Smooth muscle cell (in vitro differentiated cells): ENCODE data around the gene ADAMTS12. TPM values are rescaled to one million over a fixed set of nuclear protein-coding genes. Genes with fewer than 3 reads are reported as not detected.

Experiments used
- DNase-seq: peaks from one replicate; lab custom pipeline; 2025; ENCODE audit not compliant: unreplicated experiment; lab: John Stamatoyannopoulos, UW
- H2AFZ ChIP-seq: fragments of 200-600 bp; sonication (generic); 2 replicates; pipeline ENCODE4 v1.6.0; 2016; ENCODE audit warnings: antibody characterized with exemption, low read depth, mild to moderate bottlenecking
- H3F3A ChIP-seq: fragments of 200-600 bp; sonication (generic); 2 replicates; pipeline ENCODE4 v1.6.0; 2017; ENCODE audit warnings: antibody characterized with exemption, low read depth
- H3K27ac ChIP-seq: fragments of 200-600 bp; sonication (generic); 2 replicates; pipeline ENCODE4 v1.5.1; 2016; ENCODE audit warnings: low read depth, mild to moderate bottlenecking
- H3K27me3 ChIP-seq: fragments of 200-600 bp; sonication (generic); 2 replicates; pipeline ENCODE4 v1.6.1; 2016; ENCODE audit warnings: low read depth, mild to moderate bottlenecking
- H3K36me3 ChIP-seq: fragments of 200-600 bp; sonication (generic); 2 replicates; pipeline ENCODE4 v1.5.1; 2016; ENCODE audit warnings: low read depth
- H3K4me1 ChIP-seq: fragments of 200-600 bp; sonication (generic); 2 replicates; pipeline ENCODE4 v1.5.1; 2016; ENCODE audit warnings: low read depth
- H3K4me2 ChIP-seq: fragments of 200-600 bp; sonication (generic); 2 replicates; pipeline ENCODE4 v1.6.0; 2016; ENCODE audit warnings: mild to moderate bottlenecking
- H3K4me3 ChIP-seq: fragments of 200-600 bp; sonication (generic); 2 replicates; pipeline ENCODE4 v1.5.1; 2016; ENCODE audit warnings: mild to moderate bottlenecking
- H3K79me2 ChIP-seq: fragments of 200-600 bp; sonication (generic); 2 replicates; pipeline ENCODE4 v1.6.0; 2016; ENCODE audit warnings: low read depth, mild to moderate bottlenecking
- H3K9ac ChIP-seq: fragments of 200-600 bp; sonication (generic); 2 replicates; pipeline ENCODE4 v1.6.0; 2016; ENCODE audit warnings: low read depth
- H3K9me3 ChIP-seq: fragments of 200-600 bp; sonication (generic); replicated peaks from 2 replicates; pipeline ENCODE4 v1.5.1; 2016; ENCODE audit warnings: low read depth
- H4K20me1 ChIP-seq: fragments of 200-600 bp; sonication (generic); 2 replicates; pipeline ENCODE4 v1.6.0; 2016; ENCODE audit warnings: low read depth
- WGBS: methylation state at CpG from one replicate; pipeline ENCODE4 v1.1.7; 2016; ENCODE audit warnings: low lambda C conversion rate; 5-methylcytosine and 5-hydroxymethylcytosine counted together
- polyA plus RNA-seq: library from polyadenylated mRNA; unstranded; fragments of >200 nt; fragmentation: Nextera tagmentation; extraction: Ambion mirVana; gene quantifications from 2 replicates; pipeline ENCODE4 v1.2.1, GENCODE V29; 2016
- total RNA-seq: library from RNA; depleted of rRNA; stranded (reverse); fragments of >200 nt; gene quantifications from 2 replicates; pipeline ENCODE4 v1.2.3, GENCODE V29; 2014
- TF ChIP-seq, protein P1 (sequence below): fragments of 200-600 bp; sonication (generic); IDR thresholded peaks from 2 replicates; pipeline ENCODE4 v1.5.1; 2017; ENCODE audit warnings: borderline replicate concordance, mild to moderate bottlenecking, antibody characterized with exemption; ENCODE audit not compliant: insufficient read depth, poor library complexity, severe bottlenecking

Gene ADAMTS12
- total and polyA plus RNA-seq, 2 experiments from 2014 or later: 34.3 to 84.9 TPM

DNA sequence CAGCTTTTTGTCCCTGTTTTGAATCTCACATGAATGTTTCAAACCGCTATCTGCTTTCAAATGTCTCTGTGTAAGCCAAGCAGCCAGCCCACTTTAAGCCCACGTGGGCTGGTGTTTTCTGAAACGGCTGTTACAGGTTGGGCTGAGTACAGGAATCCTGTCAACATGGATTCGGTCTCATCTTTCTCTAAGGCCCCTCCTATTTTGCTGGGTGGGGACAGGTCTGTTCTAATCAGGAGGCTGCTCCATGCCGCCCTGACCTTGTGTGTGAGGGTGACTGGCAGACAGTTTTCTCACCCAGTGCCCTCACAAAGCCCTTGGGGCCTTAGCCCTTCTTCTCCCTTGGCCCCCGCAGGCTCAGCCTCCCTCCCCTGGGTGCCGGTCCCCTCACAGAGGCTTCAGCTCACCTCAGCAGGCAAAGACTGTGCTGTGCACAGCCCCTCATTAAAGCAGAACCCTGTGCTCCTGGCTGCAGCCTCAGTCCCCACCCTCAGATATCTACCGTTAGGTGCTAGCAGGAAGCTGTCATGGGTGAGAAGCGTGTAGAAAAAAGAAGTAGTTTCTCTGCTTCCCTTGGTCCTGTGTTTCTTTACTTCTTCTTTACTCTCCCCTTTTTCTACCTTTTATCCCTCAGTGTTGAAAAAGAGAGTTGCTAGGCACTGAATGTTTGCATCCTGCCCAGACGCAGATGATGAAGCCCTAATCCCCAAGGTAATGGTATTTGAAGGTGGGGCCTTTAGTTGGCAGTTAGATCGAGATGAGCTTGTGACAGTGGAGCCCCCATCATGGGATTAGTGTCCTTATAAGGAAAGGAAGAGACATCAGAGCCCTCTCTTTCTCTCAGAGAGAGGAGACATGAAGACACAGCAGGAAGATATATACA is 205.7 kb downstream of the ADAMTS12 start:
- DNase-seq: no peak
- TF ChIP-seq, protein P1, sequence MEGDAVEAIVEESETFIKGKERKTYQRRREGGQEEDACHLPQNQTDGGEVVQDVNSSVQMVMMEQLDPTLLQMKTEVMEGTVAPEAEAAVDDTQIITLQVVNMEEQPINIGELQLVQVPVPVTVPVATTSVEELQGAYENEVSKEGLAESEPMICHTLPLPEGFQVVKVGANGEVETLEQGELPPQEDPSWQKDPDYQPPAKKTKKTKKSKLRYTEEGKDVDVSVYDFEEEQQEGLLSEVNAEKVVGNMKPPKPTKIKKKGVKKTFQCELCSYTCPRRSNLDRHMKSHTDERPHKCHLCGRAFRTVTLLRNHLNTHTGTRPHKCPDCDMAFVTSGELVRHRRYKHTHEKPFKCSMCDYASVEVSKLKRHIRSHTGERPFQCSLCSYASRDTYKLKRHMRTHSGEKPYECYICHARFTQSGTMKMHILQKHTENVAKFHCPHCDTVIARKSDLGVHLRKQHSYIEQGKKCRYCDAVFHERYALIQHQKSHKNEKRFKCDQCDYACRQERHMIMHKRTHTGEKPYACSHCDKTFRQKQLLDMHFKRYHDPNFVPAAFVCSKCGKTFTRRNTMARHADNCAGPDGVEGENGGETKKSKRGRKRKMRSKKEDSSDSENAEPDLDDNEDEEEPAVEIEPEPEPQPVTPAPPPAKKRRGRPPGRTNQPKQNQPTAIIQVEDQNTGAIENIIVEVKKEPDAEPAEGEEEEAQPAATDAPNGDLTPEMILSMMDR: no peak
- 54% methylated on average over 11 of the region's 11 CpGs for WGBS

GRCh38 chr5:33684496-33685159 is 207.2 kb downstream of the ADAMTS12 start:
- H4K20me1 ChIP-seq: peaks cover 7% of the 10 kb centered on the region
- no peak overlapping the region for H3K4me2 ChIP-seq
- no peak overlapping the region for H2AFZ ChIP-seq
- no peaks in the 10 kb centered on the region for H3K79me2 ChIP-seq
- H3K4me3 ChIP-seq: no peak overlapping the region
- no peak overlapping the region for H3K9ac ChIP-seq
- H3K4me1 ChIP-seq: no peaks in the 10 kb centered on the region
- H3K9me3 ChIP-seq: no peaks in the 10 kb centered on the region
- TF ChIP-seq, protein P1: no peak
- WGBS: 72% methylated on average over 7 of the region's 7 CpGs
- H3F3A ChIP-seq: no peaks in the 10 kb centered on the region
- H3K36me3 ChIP-seq: peaks cover 15% of the 10 kb centered on the region
- DNase-seq: no peak
- H3K27ac ChIP-seq: no peak overlapping the region
- H3K27me3 ChIP-seq: no peaks in the 10 kb centered on the region

More for the DNA sequence above, 205.7 kb downstream of the ADAMTS12 start:
- Histone ChIP-seq H3K27ac (no peak overlapping the region), H3K4me3 (no peak overlapping the region), H3K79me2 (no peaks in the 10 kb centered on the region), H4K20me1 (peaks cover 7% of the 10 kb centered on the region), H3K4me2 (no peak overlapping the region), H3K27me3 (no peaks in the 10 kb centered on the region), H3K4me1 (no peaks in the 10 kb centered on the region), H2AFZ (no peak overlapping the region), H3F3A (no peaks in the 10 kb centered on the region), H3K36me3 (peaks cover 12% of the 10 kb centered on the region), H3K9me3 (no peaks in the 10 kb centered on the region), H3K9ac (no peak overlapping the region)

DNA sequence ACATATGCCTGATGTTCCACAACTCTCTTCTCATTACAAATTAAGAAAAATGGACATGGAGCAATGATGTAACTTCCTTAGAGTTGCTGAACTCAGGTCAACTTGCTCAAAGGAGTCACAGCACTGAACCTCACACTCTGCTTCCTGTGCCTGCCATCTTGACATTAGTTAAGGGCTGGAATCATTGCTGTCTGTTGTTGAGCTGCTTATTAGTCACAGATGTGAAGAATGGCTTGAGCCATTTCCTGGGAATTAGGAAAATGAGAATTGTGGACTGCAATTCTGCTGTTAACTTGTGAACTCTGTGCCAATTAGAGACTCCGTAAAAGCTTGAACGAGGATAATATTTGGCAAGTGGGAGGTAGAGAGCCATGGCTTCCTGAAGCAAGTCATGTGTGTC is 212.0 kb downstream of the ADAMTS12 start:
- Histone ChIP-seq H3K9me3 (no peaks in the 10 kb centered on the region), H4K20me1 (no peaks in the 10 kb centered on the region), H3K27me3 (no peaks in the 10 kb centered on the region), H3K4me2 (no peak overlapping the region), H3K9ac (no peak overlapping the region), H3K36me3 (peaks cover 15% of the 10 kb centered on the region), H3F3A (no peaks in the 10 kb centered on the region), H3K27ac (no peak overlapping the region), H3K4me1 (no peaks in the 10 kb centered on the region), H2AFZ (no peak overlapping the region), H3K79me2 (no peaks in the 10 kb centered on the region), H3K4me3 (no peak overlapping the region)
- TF ChIP-seq, protein P1: no peak
- DNase-seq: no peak
- WGBS: 59% methylated on average over 2 of the region's 2 CpGs
